HEK293 (cell line): ENCODE results near the gene OR2AG2.
"Not testable (repeated sequence)": the region's sequence is repeated elsewhere in the genome, so short reads cannot be mapped to it uniquely, and the experiment has no call there.

Experiments
- CTCF ChIA-PET: fragments of 350-600 bp; formaldehyde crosslinking; extraction: SDS; loops from one replicate; lab custom pipeline; 2021; ENCODE audit warnings: antibody characterized with exemption; lab: Yijun Ruan, JAX
- POLR2A ChIA-PET: fragments of 300-600 bp; formaldehyde crosslinking; extraction: SDS; loops from one replicate; lab custom pipeline; 2020; ENCODE audit warnings: antibody characterized with exemption, inconsistent platforms; lab: Yijun Ruan, JAX
- H3K27ac ChIP-seq: fragments of 200-500 bp; sonication (Bioruptor generic); 2 replicates; pipeline ENCODE4 v1.5.1; 2014; ENCODE audit warnings: low read depth, low read length, control low read depth, inconsistent platforms; ENCODE audit errors: extremely low read depth
- H3K36me3 ChIP-seq, 2 experiments: fragments of 200-500 bp in 1 of 2; sonication (Bioruptor generic) in 1 of 2; 1 replicate in 1 of 2; 2 replicates in 1 of 2; pipeline ENCODE4 v1.5.1; 2014 to 2017; ENCODE audit warnings: inconsistent platforms in 2 of 2, low read length in 2 of 2; ENCODE audit not compliant: control insufficient read depth in 2 of 2, insufficient read depth in 1 of 2
- H3K4me1 ChIP-seq: fragments of 200-500 bp; sonication (Bioruptor generic); 2 replicates; pipeline ENCODE4 v1.5.1; 2014; ENCODE audit warnings: mild to moderate bottlenecking, low read length, inconsistent platforms; ENCODE audit not compliant: control insufficient read depth, insufficient read depth
- H3K4me3 ChIP-seq: 2 replicates; pipeline ENCODE4 v1.5.1; 2011; ENCODE audit warnings: low read depth, mild to moderate bottlenecking, control low read depth, low read length, moderate library complexity
- H3K9me3 ChIP-seq: fragments of 200-500 bp; sonication (Bioruptor generic); 2 replicates; pipeline ENCODE4 v1.5.1; 2014; ENCODE audit warnings: low read depth, low read length, inconsistent platforms; ENCODE audit not compliant: control insufficient read depth, insufficient read depth
- BCL11B ChIP-seq: fragments of 450-650 bp; formaldehyde crosslinking; IDR thresholded peaks from 2 replicates; pipeline ENCODE4 v1.5.1; 2016; ENCODE audit warnings: low read depth, missing biosample characterization, missing genetic modification characterization
- EGR2 ChIP-seq: fragments of 450-650 bp; formaldehyde crosslinking; IDR thresholded peaks from 2 replicates; pipeline ENCODE4 v1.5.1; 2016; ENCODE audit warnings: low read depth, missing biosample characterization, missing genetic modification characterization
- HOXC10 ChIP-seq: sonication (generic); formaldehyde crosslinking; IDR thresholded peaks from 2 replicates; pipeline ENCODE4 v1.8.1; 2023; ENCODE audit warnings: mild to moderate bottlenecking, missing genetic modification reagents
- MYNN ChIP-seq: fragments of 450-650 bp; formaldehyde crosslinking; IDR thresholded peaks from 2 replicates; pipeline ENCODE4 v1.5.1; 2016; ENCODE audit warnings: missing biosample characterization, missing genetic modification characterization, borderline replicate concordance
- SP2 ChIP-seq: fragments of 450-650 bp; formaldehyde crosslinking; IDR thresholded peaks from 2 replicates; pipeline ENCODE4 v1.5.1; 2016; ENCODE audit warnings: missing biosample characterization, missing genetic modification characterization
- ZBTB49 ChIP-seq: fragments of 450-650 bp; formaldehyde crosslinking; IDR thresholded peaks from 2 replicates; pipeline ENCODE4 v1.5.1; 2016; ENCODE audit warnings: missing biosample characterization, missing genetic modification characterization, low read depth
- ZNF112 ChIP-seq: fragments of 450-650 bp; formaldehyde crosslinking; IDR thresholded peaks from 2 replicates; pipeline ENCODE4 v1.5.0; 2017; ENCODE audit warnings: missing biosample characterization, missing genetic modification characterization
- ZNF138 ChIP-seq: fragments of 450-650 bp; formaldehyde crosslinking; IDR thresholded peaks from 2 replicates; pipeline ENCODE4 v1.5.1; 2016; ENCODE audit warnings: missing biosample characterization, missing genetic modification characterization, borderline replicate concordance
- ZNF155 ChIP-seq: fragments of 450-650 bp; formaldehyde crosslinking; IDR thresholded peaks from 2 replicates; pipeline ENCODE4 v1.5.1; 2016; ENCODE audit warnings: missing biosample characterization, missing genetic modification characterization
- ZNF174 ChIP-seq: fragments of 450-650 bp; formaldehyde crosslinking; IDR thresholded peaks from 2 replicates; pipeline ENCODE4 v1.5.0; 2017; ENCODE audit warnings: missing biosample characterization, mild to moderate bottlenecking, missing genetic modification characterization
- ZNF292 ChIP-seq: fragments of 450-650 bp; formaldehyde crosslinking; IDR thresholded peaks from 2 replicates; pipeline ENCODE4 v1.5.1; 2016; ENCODE audit warnings: low read depth, missing biosample characterization, missing genetic modification characterization, borderline replicate concordance
- ZNF513 ChIP-seq: fragments of 450-650 bp; IDR thresholded peaks from 2 replicates; pipeline ENCODE4 v1.5.1; 2018; ENCODE audit warnings: missing biosample characterization, missing genetic modification characterization
- ZNF548 ChIP-seq: fragments of 450-650 bp; formaldehyde crosslinking; IDR thresholded peaks from 2 replicates; pipeline ENCODE4 v1.5.1; 2016; ENCODE audit warnings: missing biosample characterization, missing genetic modification characterization
- ZNF560 ChIP-seq: fragments of 450-650 bp; formaldehyde crosslinking; IDR thresholded peaks from 2 replicates; pipeline ENCODE4 v1.5.1; 2017; ENCODE audit warnings: missing biosample characterization, missing genetic modification characterization, borderline replicate concordance
- ZNF561 ChIP-seq: fragments of 450-650 bp; IDR thresholded peaks from 2 replicates; pipeline ENCODE4 v1.5.1; 2018; ENCODE audit warnings: missing biosample characterization, missing genetic modification characterization, borderline replicate concordance
- ZNF596 ChIP-seq: fragments of 450-650 bp; IDR thresholded peaks from 2 replicates; pipeline ENCODE4 v1.5.0; 2018; ENCODE audit warnings: missing biosample characterization, mild to moderate bottlenecking, missing genetic modification characterization, moderate library complexity
- ZNF621 ChIP-seq: fragments of 450-650 bp; formaldehyde crosslinking; IDR thresholded peaks from 2 replicates; pipeline ENCODE4 v1.5.1; 2017; ENCODE audit warnings: missing biosample characterization, missing genetic modification characterization
- ZNF785 ChIP-seq: fragments of 450-650 bp; formaldehyde crosslinking; IDR thresholded peaks from 2 replicates; pipeline ENCODE4 v1.5.1; 2016; ENCODE audit warnings: missing biosample characterization, missing genetic modification characterization
- TF ChIP-seq, protein P1 (sequence below): fragments of 450-650 bp; formaldehyde crosslinking; IDR thresholded peaks from 2 replicates; pipeline ENCODE4 v1.5.1; 2016; ENCODE audit warnings: missing biosample characterization, missing genetic modification characterization

The OR2AG2 gene

DNA sequence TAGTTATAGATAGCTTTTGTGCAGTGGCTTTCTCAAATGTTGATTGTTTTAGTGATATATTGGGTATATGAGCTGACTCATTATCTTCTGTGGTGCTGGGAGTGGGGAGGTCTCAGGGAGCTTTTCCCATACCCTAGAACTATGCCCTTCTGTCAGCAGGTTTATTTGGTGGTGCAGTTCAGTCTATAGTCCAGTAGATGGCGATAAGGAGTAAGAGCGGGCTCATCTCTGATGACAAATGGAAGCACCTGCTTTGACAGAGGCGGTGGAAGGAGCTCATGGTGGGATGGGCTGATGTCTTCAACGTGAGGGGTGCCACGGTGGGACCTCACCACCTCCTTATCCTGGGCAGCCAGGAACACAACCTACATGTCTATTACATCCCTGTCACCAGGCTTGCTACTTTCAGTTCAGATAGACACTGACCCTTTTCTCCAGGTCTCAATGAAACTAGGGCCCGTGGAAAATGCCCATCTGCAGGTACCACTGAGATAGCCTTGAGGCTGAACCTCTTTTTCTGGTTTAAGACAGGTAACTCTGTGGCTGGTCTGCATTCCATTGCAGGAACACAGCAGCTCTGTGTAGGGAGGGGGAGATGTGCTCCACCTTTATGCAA lies 40.7 kb upstream of the OR2AG2 start (continued):
- TF ChIP-seq, protein P1, sequence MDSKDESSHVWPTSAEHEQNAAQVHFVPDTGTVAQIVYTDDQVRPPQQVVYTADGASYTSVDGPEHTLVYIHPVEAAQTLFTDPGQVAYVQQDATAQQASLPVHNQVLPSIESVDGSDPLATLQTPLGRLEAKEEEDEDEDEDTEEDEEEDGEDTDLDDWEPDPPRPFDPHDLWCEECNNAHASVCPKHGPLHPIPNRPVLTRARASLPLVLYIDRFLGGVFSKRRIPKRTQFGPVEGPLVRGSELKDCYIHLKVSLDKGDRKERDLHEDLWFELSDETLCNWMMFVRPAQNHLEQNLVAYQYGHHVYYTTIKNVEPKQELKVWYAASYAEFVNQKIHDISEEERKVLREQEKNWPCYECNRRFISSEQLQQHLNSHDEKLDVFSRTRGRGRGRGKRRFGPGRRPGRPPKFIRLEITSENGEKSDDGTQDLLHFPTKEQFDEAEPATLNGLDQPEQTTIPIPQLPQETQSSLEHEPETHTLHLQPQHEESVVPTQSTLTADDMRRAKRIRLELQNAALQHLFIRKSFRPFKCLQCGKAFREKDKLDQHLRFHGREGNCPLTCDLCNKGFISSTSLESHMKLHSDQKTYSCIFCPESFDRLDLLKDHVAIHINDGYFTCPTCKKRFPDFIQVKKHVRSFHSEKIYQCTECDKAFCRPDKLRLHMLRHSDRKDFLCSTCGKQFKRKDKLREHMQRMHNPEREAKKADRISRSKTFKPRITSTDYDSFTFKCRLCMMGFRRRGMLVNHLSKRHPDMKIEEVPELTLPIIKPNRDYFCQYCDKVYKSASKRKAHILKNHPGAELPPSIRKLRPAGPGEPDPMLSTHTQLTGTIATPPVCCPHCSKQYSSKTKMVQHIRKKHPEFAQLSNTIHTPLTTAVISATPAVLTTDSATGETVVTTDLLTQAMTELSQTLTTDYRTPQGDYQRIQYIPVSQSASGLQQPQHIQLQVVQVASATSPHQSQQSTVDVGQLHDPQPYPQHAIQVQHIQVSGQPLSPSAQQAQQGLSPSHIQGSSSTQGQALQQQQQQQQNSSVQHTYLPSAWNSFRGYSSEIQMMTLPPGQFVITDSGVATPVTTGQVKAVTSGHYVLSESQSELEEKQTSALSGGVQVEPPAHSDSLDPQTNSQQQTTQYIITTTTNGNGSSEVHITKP (tag by site-specific recombination): no peak
- TF ChIP-seq ZNF596 (no peak), ZNF138 (tag by site-specific recombination) (no peak), ZNF560 (0 out of 2 replicates have a peak, but pooled peaks have one; percentile 20)

- H3K9me3 ChIP-seq, H3K4me1 ChIP-seq, POLR2A ChIA-PET, H3K4me3 ChIP-seq, H3K27ac ChIP-seq, H3K36me3 ChIP-seq: not testable (repeated sequence)
- CTCF ChIA-PET: interaction anchor here (0.6 to 2.3 kb wide), 2 partner anchors 11 to 291 kb away, joined by 4 to 7 read pairs; no protein-coding TSS in a partner anchor
Observed at GRCh38 chr11:6801075-6801474, 29.3 kb upstream of the OR2AG2 start.

DNA sequence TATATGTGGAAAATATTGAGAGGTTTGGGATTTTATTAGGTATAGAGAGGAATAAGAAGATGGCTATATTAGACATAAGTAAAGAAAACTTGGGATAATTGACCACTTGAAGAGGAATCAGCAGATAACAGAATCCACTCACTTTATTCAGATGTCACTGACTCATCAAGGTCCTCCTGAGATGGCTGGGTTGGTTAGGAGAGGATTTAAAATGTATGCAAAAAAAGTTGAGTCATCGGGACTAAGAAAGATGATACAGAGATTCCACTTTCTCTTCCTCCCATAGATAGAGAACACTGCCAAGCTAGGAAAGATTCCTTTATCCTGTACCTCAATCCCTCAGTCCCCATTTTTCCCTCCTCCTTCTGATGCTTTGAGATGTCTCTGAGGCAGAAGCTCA lies 27.6 kb upstream of the OR2AG2 start, which contains the start of gene OR6A2:
Gene OR6A2, minus strand, starts transcription at position 288 of the 400 bp plus-strand sequence. CDS start 3,981 bp downstream, outside the sequence.
- TF ChIP-seq ZNF112 (tag by site-specific recombination) (no peak), ZNF155 (no peak), HOXC10 (no peak), SP2 (no peak), ZNF174 (no peak), ZNF513 (no peak), ZNF548 (tag by site-specific recombination) (no peak), ZNF621 (no peak), EGR2 (tag by site-specific recombination) (no peak), BCL11B (tag by site-specific recombination) (no peak), ZNF785 (tag by site-specific recombination) (no peak), ZNF561 (tag by site-specific recombination) (no peak)
- no peaks in the 10 kb centered on the region for H3K36me3 ChIP-seq
- H3K4me1 ChIP-seq: no peaks in the 10 kb centered on the region
- no peaks in the 10 kb centered on the region for H3K9me3 ChIP-seq
- H3K4me3 ChIP-seq: no peak within 1 kb of the TSS
- ChIA-PET POLR2A (no interaction called here), CTCF (interaction anchor here (0.6 to 2.3 kb wide), 2 partner anchors 13 to 715 kb away, joined by 3 to 7 read pairs; partner anchors contain the start of gene PPFIBP2)
- no peak within 1 kb of the TSS for H3K27ac ChIP-seq

GRCh38 chr11:6794639-6795038 lies 22.9 kb upstream of the OR2AG2 start:
- H3K4me1 ChIP-seq: no peaks in the 10 kb centered on the region
- H3K27ac ChIP-seq: no peak overlapping the region
- H3K9me3 ChIP-seq: no peaks in the 10 kb centered on the region
- no peak for TF ChIP-seq ZNF292 (tag by site-specific recombination)
- no peak for TF ChIP-seq ZBTB49 (tag by site-specific recombination)
- TF ChIP-seq MYNN (tag by site-specific recombination): no peak
- ChIA-PET POLR2A (no interaction called here), CTCF (interaction anchor here (0.8 to 2.1 kb wide), 2 partner anchors 18 kb away, joined by 3 to 7 read pairs; no protein-coding TSS in a partner anchor)
- no peak overlapping the region for H3K4me3 ChIP-seq
- H3K36me3 ChIP-seq: no peaks in the 10 kb centered on the region
